Trophoblast cell (in vitro differentiated cells and primary cell): ENCODE measurements around the gene SESN1.

ENCODE experiments used
- DNase-seq, 2 donors: peaks; one replicate each; pipeline ENCODE4 v3.0.0-alpha.2; 2016
- H2AFZ ChIP-seq: 2 replicates; pipeline ENCODE4 v1.6.1; 2013; ENCODE audit warnings: low read length, moderate library complexity, mild to moderate bottlenecking; ENCODE audit not compliant: insufficient read depth, poor library complexity
- H2AK5ac ChIP-seq: 2 replicates; pipeline ENCODE4 v1.6.1; 2013; ENCODE audit warnings: mild to moderate bottlenecking, low read length
- H2BK120ac ChIP-seq: 2 replicates; pipeline ENCODE4 v1.6.1; 2013; ENCODE audit warnings: low read length, mild to moderate bottlenecking, moderate library complexity; ENCODE audit not compliant: insufficient read depth, poor library complexity
- H2BK12ac ChIP-seq: 2 replicates; pipeline ENCODE4 v1.6.1; 2013; ENCODE audit warnings: mild to moderate bottlenecking, low read length, moderate library complexity
- H2BK5ac ChIP-seq: 2 replicates; pipeline ENCODE4 v1.6.1; 2013; ENCODE audit warnings: low read length, low read depth, moderate library complexity, mild to moderate bottlenecking; ENCODE audit not compliant: poor library complexity
- H3K14ac ChIP-seq: 2 replicates; pipeline ENCODE4 v1.6.1; 2013; ENCODE audit warnings: mild to moderate bottlenecking, low read length
- H3K18ac ChIP-seq: 2 replicates; pipeline ENCODE4 v1.6.1; 2013; ENCODE audit warnings: mild to moderate bottlenecking, low read length
- H3K23ac ChIP-seq: 2 replicates; pipeline ENCODE4 v1.6.1; 2013; ENCODE audit warnings: low read length
- H3K27ac ChIP-seq: 2 replicates; pipeline ENCODE4 v1.5.1; 2013; ENCODE audit warnings: low read depth, mild to moderate bottlenecking, inconsistent platforms, low read length, moderate library complexity
- H3K27me3 ChIP-seq: 2 replicates; pipeline ENCODE4 v1.6.1; 2013; ENCODE audit warnings: inconsistent platforms, mild to moderate bottlenecking, low read length, moderate library complexity; ENCODE audit not compliant: insufficient read depth
- H3K36me3 ChIP-seq, 2 experiments: 1 replicate in 1 of 2; 2 replicates in 1 of 2; pipeline ENCODE4 v1.6.1; 2013; ENCODE audit warnings: low read length in 2 of 2, mild to moderate bottlenecking in 2 of 2, moderate library complexity in 1 of 2; ENCODE audit not compliant: insufficient read depth in 2 of 2, control insufficient read depth in 1 of 2
- H3K4ac ChIP-seq: 2 replicates; pipeline ENCODE4 v1.6.1; 2013; ENCODE audit warnings: low read depth, mild to moderate bottlenecking, low read length, moderate library complexity
- H3K4me1 ChIP-seq, 2 experiments: 1 replicate in 1 of 2; 2 replicates in 1 of 2; pipeline ENCODE4 v1.6.1; 2013; ENCODE audit warnings: low read length in 2 of 2, mild to moderate bottlenecking in 2 of 2, moderate library complexity in 1 of 2; ENCODE audit not compliant: insufficient read depth in 2 of 2, control insufficient read depth in 1 of 2
- H3K4me2 ChIP-seq: 2 replicates; pipeline ENCODE4 v1.6.1; 2013; ENCODE audit warnings: inconsistent platforms, mild to moderate bottlenecking, low read length, moderate library complexity
- H3K4me3 ChIP-seq: 2 replicates; pipeline ENCODE4 v1.5.1; 2013; ENCODE audit warnings: mild to moderate bottlenecking, low read depth, low read length, inconsistent platforms
- H3K79me1 ChIP-seq: one replicate; pipeline ENCODE4 v1.6.1; 2013; ENCODE audit warnings: low read length
- H3K79me2 ChIP-seq: 2 replicates; pipeline ENCODE4 v1.6.1; 2013; ENCODE audit warnings: low read length, mild to moderate bottlenecking; ENCODE audit not compliant: control insufficient read depth, insufficient read depth, poor library complexity
- H3K9ac ChIP-seq: 2 replicates; pipeline ENCODE4 v1.6.1; 2013; ENCODE audit warnings: mild to moderate bottlenecking, low read length
- H3K9me3 ChIP-seq: 2 replicates; pipeline ENCODE4 v1.6.1; 2013; ENCODE audit warnings: low read depth, mild to moderate bottlenecking, control low read depth, inconsistent platforms, low read length; ENCODE audit not compliant: insufficient read depth
- H4K12ac ChIP-seq: 2 replicates; pipeline ENCODE4 v1.6.1; 2013; ENCODE audit warnings: low read depth, mild to moderate bottlenecking, low read length, moderate library complexity
- H4K8ac ChIP-seq: 2 replicates; pipeline ENCODE4 v1.6.1; 2013; ENCODE audit warnings: low read depth, mild to moderate bottlenecking, low read length, moderate library complexity
- H4K91ac ChIP-seq: one replicate; pipeline ENCODE4 v1.6.1; 2013; ENCODE audit warnings: low read depth, mild to moderate bottlenecking, low read length, moderate library complexity
- WGBS: extraction: QIAGEN DNeasy Blood & Tissue Kit; methylation state at CpG from one replicate; pipeline ENCODE4 v1.1.7; 2013; ENCODE audit warnings: missing lambda C conversion rate; ENCODE audit not compliant: insufficient read length, insufficient coverage; ENCODE audit errors: extremely low coverage; 5-methylcytosine and 5-hydroxymethylcytosine counted together

SESN1 gene

GRCh38 chr6:109008054-109008453, 86.6 kb downstream of the SESN1 start:
- no peak overlapping the region for H4K91ac ChIP-seq
- H2BK12ac ChIP-seq = no peak overlapping the region
- no peak overlapping the region for H3K4me2 ChIP-seq
- H2AFZ ChIP-seq = no peak overlapping the region
- no peaks in the 10 kb centered on the region for H3K27me3 ChIP-seq
- no peak overlapping the region for H2AK5ac ChIP-seq
- no peak for DNase-seq
- H3K27ac ChIP-seq = no peak overlapping the region
- no peaks in the 10 kb centered on the region for H3K4me1 ChIP-seq
- H3K23ac ChIP-seq = no peak overlapping the region
- H3K79me2 ChIP-seq = peaks cover 7% of the 10 kb centered on the region
- no peak overlapping the region for H2BK120ac ChIP-seq
- no peak overlapping the region for H3K9ac ChIP-seq
- H3K36me3 ChIP-seq = no peaks in the 10 kb centered on the region
- no peak overlapping the region for H2BK5ac ChIP-seq
- no peak overlapping the region for H4K12ac ChIP-seq
- no peak overlapping the region for H3K4ac ChIP-seq
- peaks cover 9% of the 10 kb centered on the region for H3K79me1 ChIP-seq
- no peak overlapping the region for H3K4me3 ChIP-seq
- no peaks in the 10 kb centered on the region for H3K9me3 ChIP-seq
- no peak overlapping the region for H3K14ac ChIP-seq
- no peak overlapping the region for H3K18ac ChIP-seq
- no CpG with 5 or more reads among the region's 4 CpGs for WGBS
- no peak overlapping the region for H4K8ac ChIP-seq

- Histone ChIP-seq H3K18ac (no peak overlapping the region), H3K36me3 (no peaks in the 10 kb centered on the region), H3K79me2 (peaks cover 7% of the 10 kb centered on the region), H3K79me1 (peaks cover 9% of the 10 kb centered on the region), H3K4me1 (no peaks in the 10 kb centered on the region), H3K14ac (no peak overlapping the region), H3K4me3 (no peak overlapping the region), H3K4me2 (no peak overlapping the region), H2BK120ac (no peak overlapping the region), H3K27me3 (no peaks in the 10 kb centered on the region), H2BK5ac (no peak overlapping the region), H4K91ac (no peak overlapping the region), H4K8ac (no peak overlapping the region), H2BK12ac (no peak overlapping the region), H2AK5ac (no peak overlapping the region), H3K27ac (no peak overlapping the region), H4K12ac (no peak overlapping the region), H3K23ac (no peak overlapping the region), H3K9ac (no peak overlapping the region), H3K9me3 (no peaks in the 10 kb centered on the region), H2AFZ (no peak overlapping the region), H3K4ac (no peak overlapping the region)
- no peak for DNase-seq
- no CpG with 5 or more reads among the region's 3 CpGs for WGBS
Measured at GRCh38 chr6:109007521-109007920, 87.1 kb downstream of the SESN1 start.

GRCh38 chr6:109006818-109007217, 87.8 kb downstream of the SESN1 start:
- no peak overlapping the region for H2AFZ ChIP-seq
- no peak overlapping the region for H4K91ac ChIP-seq
- WGBS = no CpG with 5 or more reads among the region's 1 CpG
- peaks cover 9% of the 10 kb centered on the region for H3K79me1 ChIP-seq
- H3K18ac ChIP-seq = no peak overlapping the region
- no peak overlapping the region for H2BK5ac ChIP-seq
- peaks cover 7% of the 10 kb centered on the region for H3K79me2 ChIP-seq
- H2BK12ac ChIP-seq = no peak overlapping the region
- no peak for DNase-seq
- no peak overlapping the region for H3K4ac ChIP-seq
- no peaks in the 10 kb centered on the region for H3K4me1 ChIP-seq
- H3K9ac ChIP-seq = no peak overlapping the region
- H3K23ac ChIP-seq = no peak overlapping the region
- H3K36me3 ChIP-seq = no peaks in the 10 kb centered on the region
- H2AK5ac ChIP-seq = no peak overlapping the region
- H3K27me3 ChIP-seq = no peaks in the 10 kb centered on the region
- no peak overlapping the region for H4K12ac ChIP-seq
- H3K9me3 ChIP-seq = no peaks in the 10 kb centered on the region
- no peak overlapping the region for H3K27ac ChIP-seq
- no peak overlapping the region for H3K14ac ChIP-seq
- H4K8ac ChIP-seq = no peak overlapping the region
- no peak overlapping the region for H3K4me2 ChIP-seq
- H3K4me3 ChIP-seq = no peak overlapping the region
- no peak overlapping the region for H2BK120ac ChIP-seq

- Histone ChIP-seq H4K8ac (no peak overlapping the region), H3K27me3 (no peaks in the 10 kb centered on the region), H3K79me1 (no peaks in the 10 kb centered on the region), H4K12ac (no peak overlapping the region), H3K18ac (no peak overlapping the region), H3K9me3 (no peaks in the 10 kb centered on the region), H2AK5ac (no peak overlapping the region), H3K4me2 (no peak overlapping the region), H2AFZ (no peak overlapping the region), H4K91ac (no peak overlapping the region), H3K4me1 (no peaks in the 10 kb centered on the region), H3K9ac (no peak overlapping the region), H2BK120ac (no peak overlapping the region), H3K4me3 (no peak overlapping the region), H3K79me2 (no peaks in the 10 kb centered on the region), H2BK12ac (no peak overlapping the region), H3K36me3 (peaks cover 0 to 4% of the 10 kb centered on the region in 2 experiments), H3K27ac (no peak overlapping the region), H3K14ac (no peak overlapping the region), H3K4ac (no peak overlapping the region), H3K23ac (no peak overlapping the region), H2BK5ac (no peak overlapping the region)
- no peak for DNase-seq
Measured at GRCh38 chr6:109002882-109003281, 91.8 kb downstream of the SESN1 start.
